Loucy (cell line): ENCODE data around the gene EDEM2.
"Not testable (repeated sequence)": the region's sequence is repeated elsewhere in the genome, so short reads cannot be mapped to it uniquely, and the experiment has no call there.

Experiments
- H2AFZ ChIP-seq: fragments of 200-600 bp; sonication (generic); 2 replicates; pipeline ENCODE4 v1.6.0; 2016; ENCODE audit warnings: antibody characterized with exemption, mild to moderate bottlenecking, low read length, moderate library complexity
- H3F3A ChIP-seq: fragments of 200-600 bp; 2 replicates; pipeline ENCODE4 v1.6.0; 2016; ENCODE audit warnings: antibody characterized with exemption, low read depth, mild to moderate bottlenecking
- H3K27me3 ChIP-seq: fragments of 200-600 bp; sonication (generic); 2 replicates; pipeline ENCODE4 v1.6.1; 2014; ENCODE audit warnings: low read length, mild to moderate bottlenecking; ENCODE audit not compliant: insufficient read depth, poor library complexity, severe bottlenecking
- H3K36me3 ChIP-seq: fragments of 200-600 bp; sonication (generic); 2 replicates; pipeline ENCODE4 v1.6.1; 2016; ENCODE audit warnings: low read length; ENCODE audit not compliant: insufficient read depth
- H3K4me1 ChIP-seq: fragments of 200-600 bp; sonication (generic); 2 replicates; pipeline ENCODE4 v1.5.1; 2014; ENCODE audit warnings: low read length, mild to moderate bottlenecking; ENCODE audit not compliant: insufficient read depth, poor library complexity, severe bottlenecking
- H3K4me2 ChIP-seq: fragments of 200-600 bp; sonication (generic); 2 replicates; pipeline ENCODE4 v1.6.0; 2014; ENCODE audit warnings: antibody characterized with exemption, low read length, low read depth, mild to moderate bottlenecking; ENCODE audit not compliant: poor library complexity, severe bottlenecking
- H3K4me3 ChIP-seq: fragments of 200-600 bp; sonication (generic); 2 replicates; pipeline ENCODE4 v1.5.1; 2014; ENCODE audit warnings: low read length, mild to moderate bottlenecking, mixed read lengths; ENCODE audit not compliant: poor library complexity, severe bottlenecking
- H3K79me2 ChIP-seq: fragments of 200-600 bp; sonication (generic); 2 replicates; pipeline ENCODE4 v1.6.1; 2014; ENCODE audit warnings: low read length; ENCODE audit not compliant: insufficient read depth
- H3K9ac ChIP-seq: fragments of 200-600 bp; sonication (generic); 2 replicates; pipeline ENCODE4 v1.6.0; 2014; ENCODE audit warnings: mild to moderate bottlenecking, low read depth, low read length, moderate library complexity; ENCODE audit not compliant: poor library complexity, severe bottlenecking
- H3K9me2 ChIP-seq: fragments of 200-600 bp; sonication (generic); replicated peaks from 2 replicates; pipeline ENCODE4 v1.6.1; 2016; ENCODE audit warnings: low read depth, low read length, mixed read lengths
- H3K9me3 ChIP-seq: fragments of 200-600 bp; sonication (generic); 2 replicates; pipeline ENCODE4 v1.6.1; 2014; ENCODE audit warnings: mild to moderate bottlenecking, antibody characterized with exemption, low read length, low read depth; ENCODE audit not compliant: insufficient read depth
- H4K20me1 ChIP-seq: fragments of 200-600 bp; sonication (generic); 2 replicates; pipeline ENCODE4 v1.6.0; 2014; ENCODE audit warnings: antibody characterized with exemption, low read length, mild to moderate bottlenecking; ENCODE audit not compliant: insufficient read depth, poor library complexity, severe bottlenecking
- EZH2phosphoT487 ChIP-seq: fragments of 200-600 bp; IDR thresholded peaks from 2 replicates; pipeline ENCODE4 v1.6.1; 2018; ENCODE audit warnings: antibody characterized with exemption, mild to moderate bottlenecking, moderate library complexity, borderline replicate concordance
- TF ChIP-seq, protein P1 (sequence below): fragments of 200-600 bp; sonication (generic); conservative IDR thresholded peaks from 2 replicates; pipeline ENCODE4 v1.5.1; 2014; ENCODE audit warnings: mild to moderate bottlenecking, antibody characterized with exemption, low read length

EDEM2 gene

DNA sequence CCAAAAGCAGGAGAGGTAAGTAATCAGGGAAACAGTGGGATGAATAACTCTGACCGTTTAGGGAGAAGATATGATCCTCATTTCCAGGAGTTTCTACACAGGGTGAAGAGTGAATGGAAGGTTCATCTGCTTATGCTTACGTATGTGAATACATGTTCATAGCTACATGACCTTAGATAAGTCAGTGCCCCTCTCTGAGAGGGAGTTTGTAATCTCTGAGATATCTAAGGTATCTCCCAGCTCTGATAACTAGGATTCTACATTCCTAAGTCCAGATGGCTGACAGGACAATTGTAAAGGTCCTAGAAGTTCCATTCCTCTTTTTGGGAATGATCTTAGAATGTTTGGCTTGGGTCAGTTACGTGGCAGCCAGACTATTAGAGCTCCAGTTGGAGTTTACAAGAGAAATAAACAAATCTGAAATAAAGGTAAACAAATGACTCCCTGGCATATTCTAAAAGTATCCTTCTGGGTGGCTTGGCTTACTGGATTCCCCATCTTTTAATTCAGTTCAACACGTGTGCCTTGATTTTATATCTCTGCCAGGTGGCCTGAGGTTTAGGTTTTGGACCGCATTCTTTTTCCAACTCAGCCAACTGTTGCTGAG lies 40.6 kb upstream of the EDEM2 start:
- Histone ChIP-seq H3K4me2 (no peak overlapping the region), H3K9me2 (no peaks in the 10 kb centered on the region), H3K4me3 (no peak overlapping the region), H3K36me3 (no peaks in the 10 kb centered on the region), H3F3A (no peaks in the 10 kb centered on the region), H3K4me1 (no peaks in the 10 kb centered on the region), H3K27me3 (no peaks in the 10 kb centered on the region), H3K79me2 (no peaks in the 10 kb centered on the region), H3K9ac (no peak overlapping the region), H4K20me1 (no peaks in the 10 kb centered on the region), H2AFZ (no peak overlapping the region), H3K9me3 (no peaks in the 10 kb centered on the region)
- TF ChIP-seq EZH2phosphoT487 = no peak
- TF ChIP-seq, protein P1, sequence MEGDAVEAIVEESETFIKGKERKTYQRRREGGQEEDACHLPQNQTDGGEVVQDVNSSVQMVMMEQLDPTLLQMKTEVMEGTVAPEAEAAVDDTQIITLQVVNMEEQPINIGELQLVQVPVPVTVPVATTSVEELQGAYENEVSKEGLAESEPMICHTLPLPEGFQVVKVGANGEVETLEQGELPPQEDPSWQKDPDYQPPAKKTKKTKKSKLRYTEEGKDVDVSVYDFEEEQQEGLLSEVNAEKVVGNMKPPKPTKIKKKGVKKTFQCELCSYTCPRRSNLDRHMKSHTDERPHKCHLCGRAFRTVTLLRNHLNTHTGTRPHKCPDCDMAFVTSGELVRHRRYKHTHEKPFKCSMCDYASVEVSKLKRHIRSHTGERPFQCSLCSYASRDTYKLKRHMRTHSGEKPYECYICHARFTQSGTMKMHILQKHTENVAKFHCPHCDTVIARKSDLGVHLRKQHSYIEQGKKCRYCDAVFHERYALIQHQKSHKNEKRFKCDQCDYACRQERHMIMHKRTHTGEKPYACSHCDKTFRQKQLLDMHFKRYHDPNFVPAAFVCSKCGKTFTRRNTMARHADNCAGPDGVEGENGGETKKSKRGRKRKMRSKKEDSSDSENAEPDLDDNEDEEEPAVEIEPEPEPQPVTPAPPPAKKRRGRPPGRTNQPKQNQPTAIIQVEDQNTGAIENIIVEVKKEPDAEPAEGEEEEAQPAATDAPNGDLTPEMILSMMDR = no peak

DNA sequence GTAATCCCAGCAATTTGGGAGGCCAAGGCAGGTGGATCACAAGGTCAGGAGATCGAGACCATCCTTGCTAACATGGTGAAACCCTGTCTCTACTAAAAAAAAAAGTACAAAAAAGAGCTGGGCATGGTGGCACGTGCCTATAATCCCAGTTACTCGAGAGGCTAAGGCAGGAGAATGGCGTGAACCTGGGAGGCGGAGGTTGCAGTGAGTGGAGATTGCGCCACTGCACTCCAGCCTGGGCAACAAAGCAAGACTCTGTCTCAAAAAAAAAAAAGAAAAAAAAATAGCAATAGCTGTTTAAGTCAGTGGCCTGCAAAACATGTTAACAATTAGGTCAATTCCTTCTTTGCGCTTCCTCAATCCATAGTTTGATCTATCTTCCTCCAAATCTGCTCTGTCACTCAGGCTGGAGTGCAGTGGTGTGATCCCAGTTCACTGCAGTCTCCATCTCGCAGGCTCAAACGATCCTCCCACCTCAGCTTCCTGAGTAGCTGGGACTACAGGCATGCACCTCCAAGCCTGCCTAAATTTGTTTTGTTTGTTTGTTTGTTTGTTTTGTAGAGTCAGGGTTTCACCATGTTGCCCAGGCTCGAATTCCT lies 39.7 kb upstream of the EDEM2 start:
- H4K20me1 ChIP-seq, H3K9me2 ChIP-seq, H3K27me3 ChIP-seq, H3F3A ChIP-seq, H3K4me1 ChIP-seq, H3K4me3 ChIP-seq, H3K79me2 ChIP-seq, H3K4me2 ChIP-seq, H3K9me3 ChIP-seq, H3K36me3 ChIP-seq, H2AFZ ChIP-seq, H3K9ac ChIP-seq: not testable (repeated sequence)

DNA sequence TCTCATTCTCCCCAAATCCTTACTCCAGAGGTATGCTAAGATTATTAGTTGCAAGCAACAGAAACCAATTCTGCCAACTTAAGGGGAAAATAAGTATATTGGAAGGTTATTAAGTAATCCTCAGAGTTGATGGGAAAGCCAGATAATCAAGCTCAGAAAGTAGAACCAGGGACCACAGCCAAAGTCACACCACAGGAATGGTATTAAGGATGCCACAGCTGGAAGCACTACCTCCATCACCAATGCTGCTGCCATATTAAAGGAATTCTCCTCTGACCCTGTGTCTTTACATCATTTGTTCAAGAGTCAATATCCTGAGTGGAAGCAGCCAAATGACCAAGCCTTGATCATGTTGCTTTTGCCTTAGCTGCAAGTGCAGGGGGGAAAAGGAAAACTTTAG lies 34.6 kb upstream of the EDEM2 start:
- H2AFZ ChIP-seq = no peak overlapping the region
- no peaks in the 10 kb centered on the region for H3K27me3 ChIP-seq

More for the DNA sequence above, 34.6 kb upstream of the EDEM2 start:
- no peaks in the 10 kb centered on the region for H3K36me3 ChIP-seq
- no peak overlapping the region for H3K4me3 ChIP-seq
- no peaks in the 10 kb centered on the region for H3K9me2 ChIP-seq
- H3K4me1 ChIP-seq = no peaks in the 10 kb centered on the region
- no peak overlapping the region for H3K4me2 ChIP-seq
- no peak for TF ChIP-seq EZH2phosphoT487
- TF ChIP-seq, protein P1 = no peak
- H3K9ac ChIP-seq = no peak overlapping the region
- no peaks in the 10 kb centered on the region for H4K20me1 ChIP-seq
- no peaks in the 10 kb centered on the region for H3F3A ChIP-seq
- no peaks in the 10 kb centered on the region for H3K9me3 ChIP-seq
- no peaks in the 10 kb centered on the region for H3K79me2 ChIP-seq
